Activated CD4-positive, alpha-beta T cell treated with anti-CD3 and anti-CD28 coated beads, Interleukin-2, amount 50 U/mL, for 48 hours (primary cell): ENCODE data around the gene SEC22A.

Experiments
- DNase-seq, 2 experiments: peaks; one replicate each; pipeline ENCODE4 v3.0.0-alpha.2; 2020

Gene SEC22A

DNA sequence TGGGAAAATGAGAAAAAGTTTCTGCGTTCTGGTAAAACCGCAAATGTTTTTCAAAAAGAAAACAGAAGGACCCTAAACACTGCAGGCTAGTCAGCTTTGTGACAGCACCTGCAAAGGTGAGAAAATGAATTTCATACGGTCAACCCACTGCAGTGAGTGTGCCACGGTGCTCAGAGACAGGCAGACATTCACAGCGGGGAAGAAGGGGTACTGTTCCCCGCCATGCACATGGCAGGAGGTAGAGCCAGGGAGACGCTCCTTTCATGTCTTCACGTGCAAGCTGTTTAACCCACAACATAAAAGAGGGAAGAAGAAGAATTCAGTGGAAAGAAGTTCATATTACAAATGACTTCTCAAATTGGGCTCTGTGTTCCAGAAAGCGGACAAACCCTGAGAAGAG, 109.5 kb downstream of the SEC22A start:
- no peak for DNase-seq

DNA sequence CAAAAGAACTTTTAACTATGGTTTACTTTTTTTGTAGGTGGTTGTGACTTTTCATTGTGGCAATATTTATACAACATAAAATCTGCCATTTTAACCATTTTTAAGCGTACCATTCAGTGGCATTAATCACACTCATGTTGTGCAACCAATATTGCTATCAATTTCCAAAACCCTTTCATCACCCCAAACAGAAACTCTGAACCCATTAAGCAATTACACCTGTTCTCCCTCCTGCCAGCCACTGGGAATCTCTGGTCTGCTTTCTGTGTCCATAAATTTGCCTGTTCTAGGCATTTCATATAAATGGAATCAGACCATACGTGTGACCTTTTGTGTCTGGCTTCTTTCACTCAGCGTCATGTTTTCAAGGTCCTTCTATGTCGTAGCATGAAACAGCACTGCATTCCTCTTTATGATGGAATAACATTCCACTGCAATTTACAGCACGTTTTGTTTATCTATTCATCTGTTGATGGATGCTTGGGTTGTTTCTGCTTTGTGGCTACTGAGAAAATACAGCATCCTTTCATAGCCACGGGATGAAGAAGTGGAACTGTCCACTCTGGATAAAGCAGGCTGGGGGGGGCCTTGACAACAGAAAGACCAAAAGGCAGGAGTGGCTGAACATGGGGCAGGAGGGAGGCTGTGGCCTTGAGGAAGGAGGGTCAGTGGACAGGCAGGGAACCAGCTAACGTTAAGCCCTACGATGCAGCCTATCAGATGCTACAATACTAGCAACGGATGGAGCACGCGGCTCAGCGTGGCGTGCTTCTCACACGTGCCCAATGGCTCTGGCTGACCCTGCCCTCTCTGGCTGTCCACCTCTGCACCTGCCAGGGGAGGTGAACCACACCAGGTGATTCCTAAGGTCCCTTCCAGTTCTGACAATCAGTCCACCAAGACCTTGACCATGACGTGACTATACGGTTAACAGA, 110.9 kb downstream of the SEC22A start:
- DNase-seq, result no peak

GRCh38 chr3:123313889-123314288, 112.1 kb downstream of the SEC22A start:
- DNase-seq, result no peak

DNA sequence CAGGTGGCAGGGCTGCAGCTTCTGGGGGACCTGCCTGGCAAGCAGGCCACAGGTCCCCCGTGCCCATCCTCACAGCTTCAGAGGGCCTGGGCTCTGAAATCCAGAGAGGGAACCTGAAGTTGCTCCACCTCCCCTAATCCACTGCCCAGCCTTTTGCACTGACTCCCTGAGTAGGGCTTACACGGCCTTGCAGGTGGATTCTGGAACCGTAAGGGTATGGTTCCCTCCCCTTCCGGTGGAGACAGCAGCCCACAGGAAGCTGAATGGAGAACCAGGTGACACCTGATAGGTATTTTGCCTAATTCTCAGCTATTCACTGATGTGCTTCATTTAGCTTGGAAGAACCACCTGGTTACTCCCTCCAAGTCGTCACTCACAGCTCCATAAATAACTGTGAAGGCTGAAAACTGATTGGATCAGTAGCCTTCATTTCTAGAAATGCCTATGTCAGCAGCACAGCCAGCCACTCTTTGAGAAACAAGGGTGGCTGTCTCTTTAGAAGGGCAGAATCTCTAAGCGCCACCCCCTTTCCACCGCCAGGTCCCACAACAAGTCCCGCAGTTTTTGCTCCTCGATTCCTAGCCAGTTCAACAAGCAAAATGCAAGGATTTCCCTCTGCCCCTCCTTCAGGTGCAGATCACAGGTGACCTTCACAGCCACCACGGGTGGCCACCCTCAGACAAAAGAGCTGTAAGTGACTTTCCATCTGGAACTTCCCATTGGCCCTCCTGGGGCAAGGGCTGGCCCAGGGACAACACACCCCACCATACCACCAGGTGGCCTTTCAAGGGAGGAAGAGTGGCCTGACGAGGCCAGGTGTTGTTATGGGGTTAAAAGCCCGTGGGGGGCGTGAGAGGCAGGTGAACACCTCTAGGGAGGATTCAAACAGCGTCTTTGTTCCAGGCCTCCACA, 112.9 kb downstream of the SEC22A start:
- no peak for DNase-seq

DNA sequence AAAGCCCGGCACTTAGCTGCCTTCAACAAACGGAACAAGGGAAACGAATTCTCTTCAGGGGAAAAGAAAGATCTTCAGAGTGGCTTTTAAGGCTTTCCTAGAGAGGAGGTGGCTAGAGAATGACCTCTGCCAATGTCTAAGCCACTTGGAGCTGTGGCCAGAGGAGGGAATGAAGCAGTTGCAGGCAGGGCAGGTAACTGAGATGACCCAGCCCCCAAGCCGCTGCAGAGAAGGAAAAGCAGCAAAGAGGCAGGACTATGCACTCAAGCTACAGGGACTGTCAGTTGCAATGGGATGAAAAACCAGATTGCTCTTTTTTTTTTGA, 113.5 kb downstream of the SEC22A start:
- no peak for DNase-seq

DNA sequence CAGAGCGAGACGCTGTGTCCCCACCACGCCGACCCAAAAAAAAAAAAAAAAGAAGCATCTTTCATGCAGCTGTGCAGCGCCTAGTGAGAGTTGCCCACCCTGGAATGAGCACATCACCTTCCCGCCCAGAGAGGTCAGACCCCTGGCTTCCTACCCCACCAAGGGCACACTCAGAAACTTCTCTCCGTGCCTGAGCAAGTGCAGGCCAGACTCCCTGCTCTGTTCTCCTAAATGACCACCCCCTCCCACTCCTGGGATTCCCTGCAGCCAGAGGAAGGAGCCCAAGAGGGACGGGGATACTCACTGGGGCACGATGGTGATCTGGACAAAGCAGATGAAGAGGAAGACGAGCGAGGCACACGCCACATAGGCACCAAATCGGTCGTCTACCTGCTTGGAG, 116.0 kb downstream of the SEC22A start:
- no peak for DNase-seq

DNA sequence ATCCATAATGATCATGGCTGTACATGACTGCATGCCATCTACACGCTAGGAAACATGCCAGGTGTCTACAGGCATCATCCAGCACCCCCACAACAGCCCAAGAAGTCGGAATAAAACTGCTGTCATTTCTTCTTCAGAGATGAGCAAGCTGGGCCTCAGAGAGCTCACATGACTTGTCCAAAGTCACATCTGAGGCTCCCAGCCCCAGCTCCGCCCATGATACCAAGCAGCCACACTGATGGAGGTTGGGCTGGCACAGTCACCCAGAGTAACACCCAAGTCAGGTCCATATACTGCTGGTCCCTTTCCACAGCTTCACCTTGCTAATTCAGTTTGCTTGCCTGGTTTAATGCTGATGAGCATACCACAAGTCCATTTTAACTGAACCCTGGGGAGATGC, 116.6 kb downstream of the SEC22A start:
- no peak for DNase-seq

DNA sequence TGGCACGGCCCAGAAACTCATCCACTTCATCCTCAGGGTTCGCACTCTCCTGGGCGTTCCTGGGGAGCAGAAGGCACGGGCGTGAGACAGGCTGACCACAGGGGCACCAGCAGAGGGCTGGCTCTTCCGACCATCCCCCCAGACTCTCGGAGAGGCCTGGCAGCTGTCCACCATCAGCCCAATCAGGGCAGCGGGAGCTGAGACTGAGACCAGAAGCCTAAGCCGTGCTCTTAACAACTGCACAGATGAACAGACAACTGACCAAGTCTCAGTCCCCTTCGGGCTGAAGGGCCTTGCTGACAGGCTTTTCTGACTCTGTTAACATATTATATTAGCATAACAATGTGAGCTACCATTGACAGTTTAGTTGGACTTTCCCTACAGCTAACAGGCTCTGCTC, 118.0 kb downstream of the SEC22A start:
- DNase-seq, result no peak

DNA sequence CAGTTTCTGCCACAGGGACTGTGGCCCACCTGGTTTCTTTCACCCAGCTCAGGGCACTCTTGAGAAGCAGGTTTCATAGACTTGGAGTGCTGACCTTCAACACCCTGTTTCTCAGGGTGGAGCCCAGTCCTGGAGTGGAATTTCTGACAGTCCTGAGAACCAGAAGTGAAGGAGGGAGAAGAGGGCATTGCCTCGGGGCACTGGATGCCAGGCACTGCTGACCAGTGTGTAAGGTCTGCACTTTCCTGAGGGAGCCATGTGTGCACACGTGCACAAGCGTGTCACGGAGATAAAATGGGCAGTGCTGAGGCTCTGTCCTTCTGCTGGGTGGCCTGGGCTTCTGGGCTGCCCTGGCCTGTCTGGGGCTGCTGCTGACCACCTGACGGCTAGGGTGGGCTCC, 118.5 kb downstream of the SEC22A start:
- no peak for DNase-seq

GRCh38 chr3:123321806-123322205, 120.1 kb downstream of the SEC22A start:
- no peak for DNase-seq

DNA sequence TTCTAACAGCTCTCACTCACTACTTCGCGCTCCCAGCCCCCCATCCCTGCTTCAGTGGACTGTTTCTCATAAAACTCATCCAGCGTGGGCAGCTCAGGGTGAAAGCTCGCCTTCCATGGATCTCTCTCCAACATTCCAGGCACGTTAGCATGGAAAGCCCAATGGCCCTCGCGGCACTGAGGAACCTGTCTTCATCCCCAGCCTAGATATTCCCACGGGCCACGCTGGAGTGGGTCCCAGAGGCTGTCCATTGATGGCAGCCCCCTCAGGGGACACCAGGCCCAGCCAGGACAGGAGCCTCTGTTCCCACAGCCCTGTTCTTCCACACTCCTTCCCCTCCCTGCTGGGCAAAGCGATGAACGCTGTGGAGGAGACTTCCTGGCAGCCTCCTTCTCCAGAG, 121.1 kb downstream of the SEC22A start:
- DNase-seq, result no peak
